Breast epithelium (tissue), 3 donors: Measurements from ENCODE around the gene SFMBT2.

Experiments used
- POLR2A ChIP-seq: fragments of 450-650 bp; IDR thresholded peaks from one replicate; pipeline ENCODE4 v1.6.1; 2016; ENCODE audit warnings: antibody characterized with exemption, mild to moderate bottlenecking, moderate library complexity
- TF ChIP-seq, protein P1 (sequence below), 3 donors: fragments of 450-650 bp; IDR thresholded peaks; one replicate each; pipeline ENCODE4 v1.5.1; 2016 to 2017; ENCODE audit warnings: antibody characterized with exemption in 3 of 3, mild to moderate bottlenecking in 3 of 3, moderate library complexity in 3 of 3

- TF ChIP-seq POLR2A, result no peak
- TF ChIP-seq, protein P1, sequence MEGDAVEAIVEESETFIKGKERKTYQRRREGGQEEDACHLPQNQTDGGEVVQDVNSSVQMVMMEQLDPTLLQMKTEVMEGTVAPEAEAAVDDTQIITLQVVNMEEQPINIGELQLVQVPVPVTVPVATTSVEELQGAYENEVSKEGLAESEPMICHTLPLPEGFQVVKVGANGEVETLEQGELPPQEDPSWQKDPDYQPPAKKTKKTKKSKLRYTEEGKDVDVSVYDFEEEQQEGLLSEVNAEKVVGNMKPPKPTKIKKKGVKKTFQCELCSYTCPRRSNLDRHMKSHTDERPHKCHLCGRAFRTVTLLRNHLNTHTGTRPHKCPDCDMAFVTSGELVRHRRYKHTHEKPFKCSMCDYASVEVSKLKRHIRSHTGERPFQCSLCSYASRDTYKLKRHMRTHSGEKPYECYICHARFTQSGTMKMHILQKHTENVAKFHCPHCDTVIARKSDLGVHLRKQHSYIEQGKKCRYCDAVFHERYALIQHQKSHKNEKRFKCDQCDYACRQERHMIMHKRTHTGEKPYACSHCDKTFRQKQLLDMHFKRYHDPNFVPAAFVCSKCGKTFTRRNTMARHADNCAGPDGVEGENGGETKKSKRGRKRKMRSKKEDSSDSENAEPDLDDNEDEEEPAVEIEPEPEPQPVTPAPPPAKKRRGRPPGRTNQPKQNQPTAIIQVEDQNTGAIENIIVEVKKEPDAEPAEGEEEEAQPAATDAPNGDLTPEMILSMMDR (IDR thresholded peaks at IDR 0.05), result no peak
Observed at GRCh38 chr10:7424315-7424714, 13.5 kb upstream of the SFMBT2 start.
